Thymus (tissue), 11 donors: ENCODE results near the gene SLBP. TPM values are rescaled to one million over a fixed set of nuclear protein-coding genes. Genes with fewer than 3 reads are reported as not detected.
A peak's percentile ranks its signal among the peaks of the same experiment; 100 is the strongest.

Experiments used
- DNase-seq, 9 donors: peaks; one replicate each; pipeline ENCODE4 v3.0.0-alpha.2; 2013; ENCODE audit warnings: low spot score in 9 of 9, low read depth in 6 of 9, missing footprints in 1 of 9
- H3K27ac ChIP-seq, 2 donors: one replicate each; pipeline ENCODE4 v1.5.1; 2013; ENCODE audit warnings: control low read depth in 1 of 2, low read depth in 1 of 2, low read length in 1 of 2, mild to moderate bottlenecking in 1 of 2, moderate library complexity in 1 of 2
- H3K27me3 ChIP-seq, 2 donors: one replicate each; pipeline ENCODE4 v1.5.1; 2013; ENCODE audit warnings: low read length in 1 of 2; ENCODE audit not compliant: control insufficient read depth in 2 of 2, insufficient read depth in 1 of 2
- H3K36me3 ChIP-seq, 2 donors: one replicate each; pipeline ENCODE4 v1.5.1; 2013; ENCODE audit warnings: low read length in 1 of 2, mild to moderate bottlenecking in 1 of 2, moderate library complexity in 1 of 2; ENCODE audit not compliant: control insufficient read depth in 2 of 2, insufficient read depth in 2 of 2
- H3K4me1 ChIP-seq, 2 donors: one replicate each; pipeline ENCODE4 v1.5.1; 2013; ENCODE audit warnings: low read length in 2 of 2; ENCODE audit not compliant: control insufficient read depth in 2 of 2, insufficient read depth in 2 of 2
- H3K4me3 ChIP-seq, 2 donors: one replicate each; pipeline ENCODE4 v1.5.1; 2013; ENCODE audit warnings: low read length in 2 of 2, control low read depth in 1 of 2, mild to moderate bottlenecking in 1 of 2
- H3K9me3 ChIP-seq, 2 donors: one replicate each; pipeline ENCODE4 v1.5.1; 2013; ENCODE audit warnings: low read length in 1 of 2, mild to moderate bottlenecking in 1 of 2; ENCODE audit not compliant: control insufficient read depth in 2 of 2, insufficient read depth in 1 of 2
- WGBS: extraction: QIAGEN DNeasy Blood & Tissue Kit; methylation state at CpG from one replicate; pipeline ENCODE4 v1.1.7; 2013; 5-methylcytosine and 5-hydroxymethylcytosine counted together
- polyA plus RNA-seq: library from polyadenylated mRNA; stranded (reverse); fragments of 200-250 nt; gene quantifications from one replicate; pipeline ENCODE4 v1.2.3, GENCODE V29; 2013
- total RNA-seq: library from RNA; stranded (reverse); fragments of 120-200 nt; gene quantifications from one replicate; pipeline ENCODE4 v1.2.4, GENCODE V29; 2013
- donor health status: healthy.

The SLBP gene
- total and polyA plus RNA-seq, 2 donors, result 53.1 to 96.2 TPM

GRCh38 chr4:1756893-1757779, 45.0 kb upstream of the SLBP start:
- DNase-seq, result no peak
- peaks cover 4 to 9% of the 10 kb centered on the region in 2 donors for H3K27me3 ChIP-seq
- WGBS, result 92% methylated on average over 20 of the region's 20 CpGs
- H3K9me3 ChIP-seq, result no peaks in the 10 kb centered on the region
- no peak overlapping the region for H3K27ac ChIP-seq
- H3K4me3 ChIP-seq, result no peak overlapping the region
- peaks cover 9 to 35% of the 10 kb centered on the region in 2 donors for H3K4me1 ChIP-seq
- no peaks in the 10 kb centered on the region for H3K36me3 ChIP-seq

- Histone ChIP-seq H3K4me3 (no peak overlapping the region), H3K4me1 (peaks cover 9 to 45% of the 10 kb centered on the region in 2 donors), H3K36me3 (no peaks in the 10 kb centered on the region), H3K9me3 (no peaks in the 10 kb centered on the region), H3K27ac (no peak overlapping the region), H3K27me3 (peaks cover 0 to 2% of the 10 kb centered on the region in 2 donors)
- WGBS, result 84% methylated on average over 18 of the region's 18 CpGs
- DNase-seq, result no peak
Observed at GRCh38 chr4:1756079-1756478, 44.0 kb upstream of the SLBP start.

GRCh38 chr4:1755297-1755696, 43.2 kb upstream of the SLBP start:
- Histone ChIP-seq H3K27ac (no peak overlapping the region), H3K27me3 (peaks cover 0 to 2% of the 10 kb centered on the region in 2 donors), H3K4me1 (peaks cover 9 to 46% of the 10 kb centered on the region in 2 donors), H3K9me3 (no peaks in the 10 kb centered on the region), H3K4me3 (no peak overlapping the region), H3K36me3 (no peaks in the 10 kb centered on the region)
- WGBS, result 91% methylated on average over 17 of the region's 17 CpGs
- no peak for DNase-seq

GRCh38 chr4:1754336-1754735, 42.2 kb upstream of the SLBP start:
- no peak for DNase-seq
- H3K4me3 ChIP-seq, result no peak overlapping the region
- 66% methylated on average over 5 of the region's 5 CpGs for WGBS
- no peaks in the 10 kb centered on the region for H3K36me3 ChIP-seq
- H3K27ac ChIP-seq, result no peak overlapping the region
- no peaks in the 10 kb centered on the region for H3K9me3 ChIP-seq
- H3K27me3 ChIP-seq, result no peaks in the 10 kb centered on the region
- peaks cover 9 to 44% of the 10 kb centered on the region in 2 donors for H3K4me1 ChIP-seq

DNA sequence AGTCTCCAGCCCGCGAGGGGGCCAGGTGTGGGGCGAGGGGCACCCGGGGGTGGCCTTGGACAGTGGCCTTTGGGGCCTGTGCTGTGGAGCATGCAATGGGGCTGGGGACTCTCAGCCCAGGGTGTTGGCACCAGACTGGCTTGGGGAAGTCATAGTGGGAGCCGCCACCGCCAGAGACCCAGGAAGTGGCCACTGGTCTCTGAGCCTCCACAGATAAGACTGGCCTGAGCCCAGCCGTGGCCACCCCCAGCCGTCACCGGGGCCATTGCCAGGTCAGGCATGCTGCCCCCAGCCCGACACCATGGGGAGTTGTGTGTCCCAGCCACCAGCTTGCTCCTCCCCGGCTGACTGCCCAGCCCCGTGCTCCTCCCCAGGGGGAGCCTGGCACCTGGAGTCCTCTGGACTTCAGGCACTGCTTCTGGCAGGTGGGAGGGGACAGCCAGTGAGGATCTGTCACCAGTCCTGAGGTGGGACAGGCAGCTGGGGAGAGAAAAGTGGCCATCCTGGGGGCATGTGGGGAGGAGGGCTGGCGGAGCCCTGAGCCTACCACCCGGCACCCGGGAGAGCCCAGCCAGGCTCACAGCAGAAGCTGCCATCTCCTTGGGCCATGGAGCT, 41.7 kb upstream of the SLBP start:
- Histone ChIP-seq H3K4me1 (peaks cover 9 to 45% of the 10 kb centered on the region in 2 donors), H3K27ac (peak overlapping the region in 1 of 2 donors; percentile 17), H3K9me3 (no peaks in the 10 kb centered on the region), H3K4me3 (no peak overlapping the region), H3K27me3 (no peaks in the 10 kb centered on the region), H3K36me3 (no peaks in the 10 kb centered on the region)
- WGBS, result 94% methylated on average over 15 of the region's 15 CpGs
- no peak for DNase-seq

DNA sequence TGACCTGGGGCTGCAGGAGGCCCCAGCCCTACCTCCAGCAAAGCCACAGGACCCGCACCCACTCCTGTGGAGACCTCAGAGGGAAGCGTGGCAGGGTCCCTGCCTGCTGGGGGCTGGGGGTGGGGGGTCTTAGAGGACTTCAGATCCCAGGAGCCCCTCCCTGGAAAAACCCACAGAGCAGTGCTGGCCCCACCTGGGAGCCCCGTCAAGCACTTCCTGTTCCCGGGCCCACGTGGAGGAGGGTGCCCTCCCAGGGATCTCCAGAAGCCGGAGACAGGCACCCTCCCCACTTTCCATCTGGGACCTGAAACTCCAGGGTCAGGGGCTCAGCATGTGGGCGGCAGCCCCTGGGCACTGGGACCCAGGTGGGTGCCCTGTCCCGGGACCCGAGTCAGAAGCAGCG, 41.2 kb upstream of the SLBP start:
- DNase-seq, result no peak
- Histone ChIP-seq H3K4me3 (no peak overlapping the region), H3K9me3 (no peaks in the 10 kb centered on the region), H3K4me1 (peaks cover 9 to 50% of the 10 kb centered on the region in 2 donors), H3K36me3 (no peaks in the 10 kb centered on the region), H3K27ac (peak overlapping the region; percentile 26 to 64), H3K27me3 (peaks cover 0 to 3% of the 10 kb centered on the region in 2 donors)
- 66% methylated on average over 10 of the region's 10 CpGs for WGBS

- WGBS, result 28% methylated on average over 35 of the region's 35 CpGs
- H3K9me3 ChIP-seq, result no peaks in the 10 kb centered on the region
- peak in 2 of 9 donors; percentile 31 to 51 for DNase-seq
- peak overlapping the region; percentile 55 to 64 for H3K27ac ChIP-seq
- H3K27me3 ChIP-seq, result peaks cover 0 to 9% of the 10 kb centered on the region in 2 donors
- H3K4me1 ChIP-seq, result peaks cover 9 to 50% of the 10 kb centered on the region in 2 donors
- no peaks in the 10 kb centered on the region for H3K36me3 ChIP-seq
- no peak overlapping the region for H3K4me3 ChIP-seq
Observed at GRCh38 chr4:1752284-1753041, 40.3 kb upstream of the SLBP start.

- H3K9me3 ChIP-seq, result no peaks in the 10 kb centered on the region
- no peak overlapping the region for H3K4me3 ChIP-seq
- WGBS, result 84% methylated on average over 8 of the region's 8 CpGs
- peak overlapping the region in 1 of 2 donors; percentile 55 for H3K27ac ChIP-seq
- peaks cover 0 to 9% of the 10 kb centered on the region in 2 donors for H3K27me3 ChIP-seq
- peaks cover 9 to 50% of the 10 kb centered on the region in 2 donors for H3K4me1 ChIP-seq
- no peaks in the 10 kb centered on the region for H3K36me3 ChIP-seq
- DNase-seq, result no peak
Observed at GRCh38 chr4:1751919-1752283, 39.8 kb upstream of the SLBP start.
